ENCODE data around the gene UPF3A.
A peak's percentile ranks its signal among the peaks of the same experiment; 100 is the strongest.

Gene UPF3A

GRCh38 chr13:114304346-114305034 is 23.1 kb downstream of the UPF3A start:
- H3K9ac ChIP-seq (ENCODE audit: low read depth, low read length): no peak overlapping the region
- peaks cover 13% of the 10 kb centered on the region; the same call in 1 of the 2 replicates for H3K36me3 ChIP-seq (ENCODE audit: insufficient read depth, low read length)
- H3K9me3 ChIP-seq (ENCODE audit: control insufficient read depth, insufficient read depth, low read length): no peaks in the 10 kb centered on the region

GRCh38 chr13:114309086-114309485 is 27.7 kb downstream of the UPF3A start:
- no peak overlapping the region for H3K9ac ChIP-seq (ENCODE audit: low read depth, low read length)
- H3K4me1 ChIP-seq (ENCODE audit: insufficient read depth, low read length): no peaks in the 10 kb centered on the region; the same call in 1 of the 2 replicates
- H3K9me3 ChIP-seq (ENCODE audit: control insufficient read depth, insufficient read depth, low read length): no peaks in the 10 kb centered on the region
- H3K36me3 ChIP-seq (ENCODE audit: insufficient read depth, low read length): peaks cover 8% of the 10 kb centered on the region; the same call in 1 of the 2 replicates

More at GRCh38 chr13:114304346-114305034, 23.1 kb downstream of the UPF3A start:
- no peaks in the 10 kb centered on the region for H3K4me1 ChIP-seq (ENCODE audit: insufficient read depth, low read length)

GRCh38 chr13:114309806-114310410 is 28.5 kb downstream of the UPF3A start:
- no peak overlapping the region for H3K9ac ChIP-seq (ENCODE audit: low read depth, low read length)
- H3K9me3 ChIP-seq (ENCODE audit: control insufficient read depth, insufficient read depth, low read length): no peaks in the 10 kb centered on the region
- H3K4me1 ChIP-seq (ENCODE audit: insufficient read depth, low read length): no peaks in the 10 kb centered on the region; the same call in 1 of the 2 replicates
- H3K36me3 ChIP-seq (ENCODE audit: insufficient read depth, low read length): peaks cover 4% of the 10 kb centered on the region; the same call in 1 of the 2 replicates

GRCh38 chr13:114310956-114311355 is 29.6 kb downstream of the UPF3A start:
- no peaks in the 10 kb centered on the region; the same call in 1 of the 2 replicates for H3K4me1 ChIP-seq (ENCODE audit: insufficient read depth, low read length)
- H3K9me3 ChIP-seq (ENCODE audit: control insufficient read depth, insufficient read depth, low read length): no peaks in the 10 kb centered on the region
- H3K36me3 ChIP-seq (ENCODE audit: insufficient read depth, low read length): 0 out of 2 replicates have a peak, but pooled peaks cover under 1% of the 10 kb centered on the region
- H3K9ac ChIP-seq (ENCODE audit: low read depth, low read length): no peak overlapping the region

GRCh38 chr13:114311387-114311786 is 30.0 kb downstream of the UPF3A start:
- H3K9me3 ChIP-seq (ENCODE audit: control insufficient read depth, insufficient read depth, low read length): no peaks in the 10 kb centered on the region
- H3K4me1 ChIP-seq (ENCODE audit: insufficient read depth, low read length): no peaks in the 10 kb centered on the region; the same call in 1 of the 2 replicates
- H3K36me3 ChIP-seq (ENCODE audit: insufficient read depth, low read length): no peaks in the 10 kb centered on the region
- no peak overlapping the region for H3K9ac ChIP-seq (ENCODE audit: low read depth, low read length)

GRCh38 chr13:114311908-114312307 is 30.5 kb downstream of the UPF3A start:
- H3K9ac ChIP-seq (ENCODE audit: low read depth, low read length): no peak overlapping the region
- H3K9me3 ChIP-seq (ENCODE audit: control insufficient read depth, insufficient read depth, low read length): no peaks in the 10 kb centered on the region
- no peaks in the 10 kb centered on the region for H3K36me3 ChIP-seq (ENCODE audit: insufficient read depth, low read length)
- H3K4me1 ChIP-seq (ENCODE audit: insufficient read depth, low read length): no peaks in the 10 kb centered on the region; the same call in 1 of the 2 replicates

GRCh38 chr13:114313061-114313860 is 31.9 kb downstream of the UPF3A start:
- H3K4me1 ChIP-seq (ENCODE audit: insufficient read depth, low read length): no peaks in the 10 kb centered on the region; the same call in 1 of the 2 replicates

GRCh38 chr13:114314074-114314912 is 32.9 kb downstream of the UPF3A start, which contains the start of gene CHAMP1:
CHAMP1 (plus strand) TSS chr13:114314503; CDS start chr13:114323843, 9,340 bp downstream.
- H3K9ac ChIP-seq (ENCODE audit: low read depth, low read length): peak within 1 kb of the TSS; percentile 82
- H3K9me3 ChIP-seq (ENCODE audit: control insufficient read depth, insufficient read depth, low read length): no peaks in the 10 kb centered on the region
- H3K4me1 ChIP-seq (ENCODE audit: insufficient read depth, low read length): no peaks in the 10 kb centered on the region; the same call in 1 of the 2 replicates
- no peaks in the 10 kb centered on the region for H3K36me3 ChIP-seq (ENCODE audit: insufficient read depth, low read length)

More at GRCh38 chr13:114313061-114313860, 31.9 kb downstream of the UPF3A start:
- peak overlapping the region; percentile 82 for H3K9ac ChIP-seq (ENCODE audit: low read depth, low read length)
- no peaks in the 10 kb centered on the region for H3K36me3 ChIP-seq (ENCODE audit: insufficient read depth, low read length)
- H3K9me3 ChIP-seq (ENCODE audit: control insufficient read depth, insufficient read depth, low read length): no peaks in the 10 kb centered on the region

- no peaks in the 10 kb centered on the region; the same call in 1 of the 2 replicates for H3K4me1 ChIP-seq (ENCODE audit: insufficient read depth, low read length)
- no peaks in the 10 kb centered on the region for H3K36me3 ChIP-seq (ENCODE audit: insufficient read depth, low read length)
- H3K9ac ChIP-seq (ENCODE audit: low read depth, low read length): peak overlapping the region; percentile 82
- H3K9me3 ChIP-seq (ENCODE audit: control insufficient read depth, insufficient read depth, low read length): no peaks in the 10 kb centered on the region
Observed at GRCh38 chr13:114315074-114315785, 33.8 kb downstream of the UPF3A start.

- H3K9ac ChIP-seq (ENCODE audit: low read depth, low read length): no peak overlapping the region
- H3K36me3 ChIP-seq (ENCODE audit: insufficient read depth, low read length): peaks cover 4% of the 10 kb centered on the region
- no peaks in the 10 kb centered on the region; the same call in 1 of the 2 replicates for H3K4me1 ChIP-seq (ENCODE audit: insufficient read depth, low read length)
- H3K9me3 ChIP-seq (ENCODE audit: control insufficient read depth, insufficient read depth, low read length): no peaks in the 10 kb centered on the region
Observed at GRCh38 chr13:114318624-114319023, 37.2 kb downstream of the UPF3A start.

GRCh38 chr13:114319441-114319913 is 38.1 kb downstream of the UPF3A start:
- Histone ChIP-seq H3K36me3 (ENCODE audit: insufficient read depth, low read length) (peaks cover 13% of the 10 kb centered on the region), H3K4me1 (ENCODE audit: insufficient read depth, low read length) (no peaks in the 10 kb centered on the region), H3K9me3 (ENCODE audit: control insufficient read depth, insufficient read depth, low read length) (no peaks in the 10 kb centered on the region), H3K9ac (ENCODE audit: low read depth, low read length) (no peak overlapping the region)

GRCh38 chr13:114320065-114320464 is 38.7 kb downstream of the UPF3A start:
- Histone ChIP-seq H3K36me3 (ENCODE audit: insufficient read depth, low read length) (peaks cover 18% of the 10 kb centered on the region), H3K9ac (ENCODE audit: low read depth, low read length) (no peak overlapping the region), H3K9me3 (ENCODE audit: control insufficient read depth, insufficient read depth, low read length) (no peaks in the 10 kb centered on the region), H3K4me1 (ENCODE audit: insufficient read depth, low read length) (no peaks in the 10 kb centered on the region)

GRCh38 chr13:114321256-114321655 is 39.9 kb downstream of the UPF3A start:
- H3K9me3 ChIP-seq (ENCODE audit: control insufficient read depth, insufficient read depth, low read length): no peaks in the 10 kb centered on the region
- H3K4me1 ChIP-seq (ENCODE audit: insufficient read depth, low read length): no peaks in the 10 kb centered on the region
- H3K9ac ChIP-seq (ENCODE audit: low read depth, low read length): no peak overlapping the region
- H3K36me3 ChIP-seq (ENCODE audit: insufficient read depth, low read length): peaks cover 29% of the 10 kb centered on the region
